K562 (cell line): ENCODE results near the gene ZACN. TPM values are rescaled to one million over a fixed set of nuclear protein-coding genes. Genes with fewer than 3 reads are reported as not detected.

Experiments
- AFF4 ChIP-seq: sonication (generic); formaldehyde crosslinking; IDR thresholded peaks from 2 replicates; pipeline ENCODE4 v1.8.0; 2023; ENCODE audit warnings: mild to moderate bottlenecking, missing genetic modification reagents
- CXXC5 ChIP-seq: fragments of 250-450 bp; sonication (Bioruptor Pico); IDR thresholded peaks from 2 replicates; pipeline ENCODE4 v1.8.0; 2022; ENCODE audit warnings: inconsistent platforms, mild to moderate bottlenecking, moderate library complexity
- GTF3C2 ChIP-seq: IDR thresholded peaks from 3 replicates; pipeline ENCODE4 v1.6.1; 2011; ENCODE audit warnings: borderline replicate concordance, mild to moderate bottlenecking, moderate library complexity; ENCODE audit not compliant: insufficient read length; ENCODE audit errors: extremely low read depth
- HMGN3 ChIP-seq: IDR thresholded peaks from 2 replicates; pipeline ENCODE4 v1.6.1; 2011; ENCODE audit warnings: borderline replicate concordance, low read depth, mild to moderate bottlenecking, mixed read lengths, low read length; ENCODE audit not compliant: insufficient read length; ENCODE audit errors: extremely low read depth
- JUNB ChIP-seq: fragments of 450-650 bp; formaldehyde crosslinking; conservative IDR thresholded peaks from 2 replicates; pipeline ENCODE4 v1.4.0; 2020; ENCODE audit warnings: mild to moderate bottlenecking
- MBD1 ChIP-seq: fragments of 250-450 bp; sonication (Bioruptor Pico); IDR thresholded peaks from 2 replicates; pipeline ENCODE4 v1.8.0; 2022; ENCODE audit warnings: inconsistent platforms
- NKRF ChIP-seq: fragments of 450-650 bp; IDR thresholded peaks from 2 replicates; pipeline ENCODE4 v1.6.1; 2016; ENCODE audit warnings: borderline replicate concordance
- XRCC4 ChIP-seq: IDR thresholded peaks from one replicate; pipeline ENCODE4 v1.6.1; 2011; ENCODE audit not compliant: insufficient read depth, insufficient read length; ENCODE audit errors: extremely low read depth
- ZNF586 ChIP-seq: fragments of 450-650 bp; formaldehyde crosslinking; conservative IDR thresholded peaks from 2 replicates; pipeline ENCODE4 v1.4.0; 2020; ENCODE audit warnings: mild to moderate bottlenecking, moderate library complexity
- ZNF740 ChIP-seq, 3 experiments: fragments of 200-800 bp in 1 of 3; sonication (Bioruptor generic) in 1 of 3; sonication (generic) in 1 of 3; formaldehyde crosslinking in 1 of 3; IDR thresholded peaks; 2 replicates each; pipeline versions ENCODE4 v1.6.1 to v1.8.0; 2016 to 2022; ENCODE audit warnings: mild to moderate bottlenecking in 2 of 3, missing compliant biosample characterization in 2 of 3, missing genetic modification characterization in 2 of 3, missing genetic modification reagents in 1 of 3
- polyA plus RNA-seq, 8 experiments: library from polyadenylated mRNA; depleted of rRNA in 4 of 8; stranded (reverse) in 5 of 8; unstranded in 3 of 8; fragments of >200 nt; fragmentation: Nextera tagmentation in 2 of 8; fragmentation: Illumina TruSeq in 1 of 8; extraction: Ambion mirVana in 2 of 8; extraction: Trizol in 1 of 8; gene quantifications; 2 replicates each; pipeline versions ENCODE4 v1.2.1 to v1.2.3, GENCODE V29; 2011 to 2014; ENCODE audit warnings: inconsistent platforms in 1 of 8, missing spikeins in 1 of 8
- total RNA-seq, 7 experiments: library from RNA; depleted of rRNA in 6 of 7; stranded (reverse); fragments of >200 nt in 6 of 7; fragmentation: Illumina TruSeq in 2 of 7; extraction: Trizol in 2 of 7; gene quantifications; 2 replicates each; pipeline versions ENCODE4 v1.2.1 to v1.2.3, GENCODE V29; 2011 to 2021; ENCODE audit warnings: low replicate concordance in 1 of 7

Gene ZACN
- total and polyA plus RNA-seq, 9 of the 15 experiments (the other 6 are each of a cell fraction or from before 2014, with no cell fraction given): 0.07 TPM; not detected in 8

- TF ChIP-seq GTF3C2: no peak
- TF ChIP-seq AFF4: no peak
- peak; percentile 76 for TF ChIP-seq HMGN3
- 0 out of 2 replicates have a peak, but pooled peaks have one; percentile 33 for TF ChIP-seq ZNF740 (CRISPR knock-in tag; IDR thresholded peaks at IDR 0.05)
- TF ChIP-seq ZNF740 (tag; IDR thresholded peaks at IDR 0.05): no peak
- TF ChIP-seq JUNB (CRISPR knock-in tag): no peak
- peak; percentile 56 for TF ChIP-seq CXXC5 (CRISPR knock-in tag)
- peak; percentile 89 for TF ChIP-seq NKRF
- no peak for TF ChIP-seq XRCC4
- TF ChIP-seq ZNF586: no peak
- TF ChIP-seq MBD1: peak; percentile 54; the same call in 1 of the 2 replicates
These were observed 24.5 kb downstream of the ZACN start, which contains the start of gene EXOC7 (continued) for GRCh38 chr17:76103274-76104139.
